ENCODE measurements around the gene MYRIP.

- TF ChIP-seq, protein P1, sequence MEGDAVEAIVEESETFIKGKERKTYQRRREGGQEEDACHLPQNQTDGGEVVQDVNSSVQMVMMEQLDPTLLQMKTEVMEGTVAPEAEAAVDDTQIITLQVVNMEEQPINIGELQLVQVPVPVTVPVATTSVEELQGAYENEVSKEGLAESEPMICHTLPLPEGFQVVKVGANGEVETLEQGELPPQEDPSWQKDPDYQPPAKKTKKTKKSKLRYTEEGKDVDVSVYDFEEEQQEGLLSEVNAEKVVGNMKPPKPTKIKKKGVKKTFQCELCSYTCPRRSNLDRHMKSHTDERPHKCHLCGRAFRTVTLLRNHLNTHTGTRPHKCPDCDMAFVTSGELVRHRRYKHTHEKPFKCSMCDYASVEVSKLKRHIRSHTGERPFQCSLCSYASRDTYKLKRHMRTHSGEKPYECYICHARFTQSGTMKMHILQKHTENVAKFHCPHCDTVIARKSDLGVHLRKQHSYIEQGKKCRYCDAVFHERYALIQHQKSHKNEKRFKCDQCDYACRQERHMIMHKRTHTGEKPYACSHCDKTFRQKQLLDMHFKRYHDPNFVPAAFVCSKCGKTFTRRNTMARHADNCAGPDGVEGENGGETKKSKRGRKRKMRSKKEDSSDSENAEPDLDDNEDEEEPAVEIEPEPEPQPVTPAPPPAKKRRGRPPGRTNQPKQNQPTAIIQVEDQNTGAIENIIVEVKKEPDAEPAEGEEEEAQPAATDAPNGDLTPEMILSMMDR (conservative IDR thresholded peaks at IDR 0.05; ENCODE audit: low read depth, low read length): no peak
- TF ChIP-seq POLR2A (IDR thresholded peaks at IDR 0.05; ENCODE audit: low read depth, low read length) (no peak), RCOR1 (IDR thresholded peaks at IDR 0.05; ENCODE audit: insufficient replicate concordance, low read length) (no peak), NFE2L2 (IDR thresholded peaks at IDR 0.05; ENCODE audit: low read depth, low read length) (no peak), MAZ (IDR thresholded peaks at IDR 0.05; ENCODE audit: borderline replicate concordance, low read depth, low read length) (no peak), FOS (IDR thresholded peaks at IDR 0.05; ENCODE audit: low read depth, low read length) (no peak), SMC3 (IDR thresholded peaks at IDR 0.05; ENCODE audit: low read depth, low read length) (no peak), CEBPB (IDR thresholded peaks at IDR 0.05; ENCODE audit: low read depth, low read length) (no peak), USF2 (IDR thresholded peaks at IDR 0.05; ENCODE audit: low read depth, low read length) (no peak), BHLHE40 (IDR thresholded peaks at IDR 0.05; ENCODE audit: low read depth, low read length) (no peak), CHD1 (IDR thresholded peaks at IDR 0.05; ENCODE audit: low read depth, low read length) (no peak)
- TF ChIP-seq, protein P2, sequence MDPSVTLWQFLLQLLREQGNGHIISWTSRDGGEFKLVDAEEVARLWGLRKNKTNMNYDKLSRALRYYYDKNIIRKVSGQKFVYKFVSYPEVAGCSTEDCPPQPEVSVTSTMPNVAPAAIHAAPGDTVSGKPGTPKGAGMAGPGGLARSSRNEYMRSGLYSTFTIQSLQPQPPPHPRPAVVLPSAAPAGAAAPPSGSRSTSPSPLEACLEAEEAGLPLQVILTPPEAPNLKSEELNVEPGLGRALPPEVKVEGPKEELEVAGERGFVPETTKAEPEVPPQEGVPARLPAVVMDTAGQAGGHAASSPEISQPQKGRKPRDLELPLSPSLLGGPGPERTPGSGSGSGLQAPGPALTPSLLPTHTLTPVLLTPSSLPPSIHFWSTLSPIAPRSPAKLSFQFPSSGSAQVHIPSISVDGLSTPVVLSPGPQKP (IDR thresholded peaks at IDR 0.05; ENCODE audit: borderline replicate concordance, low read depth, low read length): no peak
Observed at GRCh38 chr3:40079203-40079846, 269.9 kb downstream of the MYRIP start.
